ENCODE data around the gene STK11. TPM values are rescaled to one million over a fixed set of nuclear protein-coding genes. Genes with fewer than 3 reads are reported as not detected.

Gene STK11
- total and polyA plus RNA-seq, 2 of the 4 experiments (the other 2 are of a cell fraction), result 39.3 to 42.8 TPM

- Histone ChIP-seq H3K56ac (ENCODE audit: extremely low read depth, insufficient read depth, low read length) (no peak overlapping the region), H2BK15ac (ENCODE audit: low read depth, low read length) (no peak overlapping the region), H3K18ac (ENCODE audit: low read depth, low read length) (no peak overlapping the region), H3K4ac (ENCODE audit: low read depth, low read length) (no peak overlapping the region), H4K8ac (ENCODE audit: low read depth in 2 of 2, low read length in 2 of 2) (no peak overlapping the region), H3K27me3 (ENCODE audit: control insufficient read depth, insufficient read depth, low read length) (no peaks in the 10 kb centered on the region), H2BK20ac (ENCODE audit: low read depth, low read length) (no peak overlapping the region), H3K27ac (ENCODE audit: insufficient read depth, low read length) (no peak overlapping the region), H3K9ac (ENCODE audit: low read depth, low read length) (no peak overlapping the region), H4K20me1 (ENCODE audit: insufficient read depth, low read length) (peaks cover 38% of the 10 kb centered on the region), H3K4me3 (ENCODE audit: insufficient read depth, low read depth, low read length) (no peak overlapping the region), H3K4me1 (ENCODE audit: control insufficient read depth, insufficient read depth, low read length) (peaks cover 20% of the 10 kb centered on the region), H3K9me3 (ENCODE audit: control insufficient read depth, insufficient read depth, low read length) (no peaks in the 10 kb centered on the region), H2BK5ac (ENCODE audit: low read depth, low read length, poor library complexity, severe bottlenecking) (no peak overlapping the region), H4K91ac (ENCODE audit: insufficient read depth, low read depth, low read length) (no peak overlapping the region), H2AFZ (replicated peaks; ENCODE audit: low read length, poor library complexity) (peak overlapping the region; percentile 56), H3K36me3 (ENCODE audit: control insufficient read depth, insufficient read depth, low read length) (peaks cover 55% of the 10 kb centered on the region), H3K23ac (ENCODE audit: low read depth, low read length) (no peak overlapping the region), H2BK120ac (ENCODE audit: low read depth, low read length) (no peak overlapping the region), H2AK5ac (ENCODE audit: low read depth, low read length) (peak overlapping the region; percentile 46), H3K14ac (replicated peaks; ENCODE audit: low read depth, low read length) (no peak overlapping the region), H3K9me1 (ENCODE audit: insufficient read depth, low read length) (no peaks in the 10 kb centered on the region), H3K4me2 (ENCODE audit: low read depth, low read length) (no peak overlapping the region), H2AK9ac (replicated peaks; ENCODE audit: low read depth, low read length, poor library complexity) (peak overlapping the region; percentile 87), H4K5ac (ENCODE audit: low read depth, low read length) (no peak overlapping the region), H3K79me1 (ENCODE audit: low read depth in 1 of 2, low read length in 2 of 2) (peaks cover 10 to 38% of the 10 kb centered on the region in 2 experiments)
- intact Hi-C loops (cut with micrococcal nuclease), result no loop called here
- TF ChIP-seq MXI1 (IDR thresholded peaks at IDR 0.05; ENCODE audit: borderline replicate concordance, low read depth, low read length) (no peak), CEBPB (IDR thresholded peaks at IDR 0.05; ENCODE audit: low read depth, low read length) (no peak), RAD21 (IDR thresholded peaks at IDR 0.05; ENCODE audit: low read length) (no peak), ELK1 (IDR thresholded peaks at IDR 0.05; ENCODE audit: borderline replicate concordance, low read depth, low read length) (no peak)
- ATAC-seq (ENCODE audit: low read depth) (peak; percentile 8), DNase-seq (no peak)
- ChIA-PET POLR2A (ENCODE audit: unreplicated experiment) (no interaction called here), CTCF (no interaction called here)
- BruUV-seq (replicated peaks), result no TSS peak
- WGBS, 2 experiments (ENCODE audit: extremely low coverage in 2 of 2, insufficient read length in 1 of 2), result 77% methylated on average over 6 of the region's 15 CpGs; no CpG with 5 or more reads in 1 of the 2 experiments
- dilution Hi-C loops (cut with HindIII; ENCODE audit: low sequenced_read_pairs, unreplicated experiment), result no loop called here
- in situ Hi-C loops (cut with MboI; ENCODE audit: low sequenced_read_pairs), result no loop called here
Measured at GRCh38 chr19:1231729-1232637, 26.4 kb downstream of the STK11 start.

All from IMR-90 (cell line).